GM19455 (cell line): Measurements from ENCODE around the gene HDAC5.
"Not testable (repeated sequence)": the region's sequence is repeated elsewhere in the genome, so short reads cannot be mapped to it uniquely, and the experiment has no call there.

ENCODE experiments used
- ATAC-seq: cut with Tn5 transposase; IDR thresholded peaks from one replicate; pipeline ENCODE4 v1.9.1; 2021; ENCODE audit not compliant: unreplicated experiment

Gene HDAC5

GRCh38 chr17:44123356-44124117, at the start of gene HDAC5:
Gene HDAC5 (minus strand): TSS chr17:44123641. CDS start chr17:44117515, 6,126 bp downstream.
- ATAC-seq = peak; percentile 91

GRCh38 chr17:44171931-44172455, 48.6 kb upstream of the HDAC5 start:
- no peak for ATAC-seq

- no peak for ATAC-seq
Observed at GRCh38 chr17:44170499-44171201, 47.2 kb upstream of the HDAC5 start, which contains the start of gene ASB16. Gene ASB16 (plus strand): TSS chr17:44170704. CDS start chr17:44170790, 86 bp downstream.

GRCh38 chr17:44170135-44170498, 46.7 kb upstream of the HDAC5 start:
- ATAC-seq = no peak

GRCh38 chr17:44167181-44167861, 43.9 kb upstream of the HDAC5 start:
- no peak for ATAC-seq

GRCh38 chr17:44164476-44164875, 41.0 kb upstream of the HDAC5 start:
- no peak for ATAC-seq

GRCh38 chr17:44159519-44160210, 36.2 kb upstream of the HDAC5 start:
- no peak for ATAC-seq

- ATAC-seq = no peak
Observed at GRCh38 chr17:44155488-44155887, 32.0 kb upstream of the HDAC5 start.

GRCh38 chr17:44152875-44153274, 29.4 kb upstream of the HDAC5 start:
- no peak for ATAC-seq

GRCh38 chr17:44149750-44150329, 26.4 kb upstream of the HDAC5 start:
- no peak for ATAC-seq

GRCh38 chr17:44149066-44149465, 25.6 kb upstream of the HDAC5 start:
- not testable (repeated sequence) for ATAC-seq

GRCh38 chr17:44147812-44148211, 24.4 kb upstream of the HDAC5 start:
- no peak for ATAC-seq

- no peak for ATAC-seq
Observed at GRCh38 chr17:44146375-44147346, 23.2 kb upstream of the HDAC5 start.

GRCh38 chr17:44144966-44145739, 21.7 kb upstream of the HDAC5 start:
- ATAC-seq = no peak

GRCh38 chr17:44143921-44144320, 20.5 kb upstream of the HDAC5 start:
- not testable (repeated sequence) for ATAC-seq

- ATAC-seq = no peak
Observed at GRCh38 chr17:44137891-44138709, 14.7 kb upstream of the HDAC5 start.

GRCh38 chr17:44134752-44135568, 11.5 kb upstream of the HDAC5 start:
- no peak for ATAC-seq
